Testis (tissue), 3 donors: ENCODE measurements around the gene CPTP. TPM values are rescaled to one million over a fixed set of nuclear protein-coding genes. Genes with fewer than 3 reads are reported as not detected.
"Not testable (repeated sequence)": the region's sequence is repeated elsewhere in the genome, so short reads cannot be mapped to it uniquely, and the experiment has no call there.

Experiments
- DNase-seq: peaks from one replicate; pipeline ENCODE4 v3.0.0-alpha.2; 2019
- H3K27ac ChIP-seq, 2 donors: fragments of 200-600 bp; sonication (generic); one replicate each; pipeline ENCODE4 v1.5.1; 2019
- H3K27me3 ChIP-seq: fragments of 200-600 bp; sonication (generic); one replicate; pipeline ENCODE4 v1.5.1; 2019
- H3K36me3 ChIP-seq: fragments of 200-600 bp; sonication (generic); one replicate; pipeline ENCODE4 v1.5.1; 2017; ENCODE audit warnings: low read depth; ENCODE audit errors: missing control alignments
- H3K4me1 ChIP-seq: fragments of 200-600 bp; sonication (generic); one replicate; pipeline ENCODE4 v1.5.1; 2019
- H3K4me3 ChIP-seq, 2 donors: fragments of 200-600 bp; sonication (generic); one replicate each; pipeline ENCODE4 v1.5.1; 2017 to 2019
- H3K9me3 ChIP-seq: fragments of 200-600 bp; sonication (generic); one replicate; pipeline ENCODE4 v1.5.1; 2017
- POLR2A ChIP-seq: fragments of 450-650 bp; IDR thresholded peaks from one replicate; pipeline ENCODE4 v1.6.1; 2017; ENCODE audit warnings: antibody characterized with exemption, mild to moderate bottlenecking, moderate library complexity
- WGBS, 2 donors: methylation state at CpG; one replicate each; pipeline ENCODE4 v1.1.5; 2018; 5-methylcytosine and 5-hydroxymethylcytosine counted together
- intact Hi-C: fragments of 100-400 bp; cut with DNase I; formaldehyde crosslinking; loops from one replicate; pipeline ENCODE4 v1.15.1; 2023; ENCODE audit warnings: low total_unique reads
- polyA plus RNA-seq: library from polyadenylated mRNA; stranded (reverse); fragments of 350-450 nt; fragmentation: Illumina TruSeq; extraction: RNeasy Lipid Tissue Mini Kit (QIAGEN cat#74804); gene quantifications from one replicate; pipeline ENCODE4 v1.2.3, GENCODE V29; 2014; ENCODE audit warnings: low read depth, low replicate concordance; ENCODE audit not compliant: insufficient read depth
- total RNA-seq, 2 donors: library from RNA; depleted of rRNA; stranded (reverse); fragments of >200 nt; gene quantifications; one replicate each; pipeline ENCODE4 v1.2.3, GENCODE V29; 2016
- TF ChIP-seq, protein P1 (sequence below), 3 experiments: fragments of 450-650 bp in 2 of 3; fragments of 200-600 bp in 1 of 3; sonication (generic) in 1 of 3; IDR thresholded peaks; one replicate each; pipeline ENCODE4 v1.5.1; 2016 to 2019; ENCODE audit warnings: antibody characterized with exemption in 3 of 3, mild to moderate bottlenecking in 2 of 3, moderate library complexity in 1 of 3

The CPTP gene
- total and polyA plus RNA-seq, 3 donors from 2014 or later, result 64.4 to 129 (median 82.3) TPM

DNA sequence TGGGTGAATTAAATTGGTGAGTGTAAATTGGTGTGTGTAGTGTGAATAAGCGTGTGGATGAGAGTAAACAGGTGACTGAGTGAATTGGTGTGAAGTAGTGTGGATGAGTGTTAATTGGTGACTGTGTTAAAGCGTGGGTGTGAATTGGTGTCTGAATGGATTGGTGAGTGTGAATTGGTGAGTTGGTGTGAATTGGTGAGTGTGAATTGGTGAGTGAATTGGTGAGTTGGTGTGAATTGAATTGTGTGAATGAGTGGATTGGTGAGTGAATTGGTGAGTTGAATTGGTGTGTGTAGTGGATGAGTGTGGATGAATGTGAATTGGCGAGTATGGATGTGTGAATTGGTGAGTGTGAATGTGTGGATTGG is 42.1 kb downstream of the CPTP start:
- H3K27me3 ChIP-seq, result no peaks in the 10 kb centered on the region
- H3K9me3 ChIP-seq, result no peaks in the 10 kb centered on the region
- no peak for TF ChIP-seq POLR2A
- TF ChIP-seq, protein P1, sequence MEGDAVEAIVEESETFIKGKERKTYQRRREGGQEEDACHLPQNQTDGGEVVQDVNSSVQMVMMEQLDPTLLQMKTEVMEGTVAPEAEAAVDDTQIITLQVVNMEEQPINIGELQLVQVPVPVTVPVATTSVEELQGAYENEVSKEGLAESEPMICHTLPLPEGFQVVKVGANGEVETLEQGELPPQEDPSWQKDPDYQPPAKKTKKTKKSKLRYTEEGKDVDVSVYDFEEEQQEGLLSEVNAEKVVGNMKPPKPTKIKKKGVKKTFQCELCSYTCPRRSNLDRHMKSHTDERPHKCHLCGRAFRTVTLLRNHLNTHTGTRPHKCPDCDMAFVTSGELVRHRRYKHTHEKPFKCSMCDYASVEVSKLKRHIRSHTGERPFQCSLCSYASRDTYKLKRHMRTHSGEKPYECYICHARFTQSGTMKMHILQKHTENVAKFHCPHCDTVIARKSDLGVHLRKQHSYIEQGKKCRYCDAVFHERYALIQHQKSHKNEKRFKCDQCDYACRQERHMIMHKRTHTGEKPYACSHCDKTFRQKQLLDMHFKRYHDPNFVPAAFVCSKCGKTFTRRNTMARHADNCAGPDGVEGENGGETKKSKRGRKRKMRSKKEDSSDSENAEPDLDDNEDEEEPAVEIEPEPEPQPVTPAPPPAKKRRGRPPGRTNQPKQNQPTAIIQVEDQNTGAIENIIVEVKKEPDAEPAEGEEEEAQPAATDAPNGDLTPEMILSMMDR (IDR thresholded peaks at IDR 0.05), result no peak
- intact Hi-C loops, result no loop called here
- H3K4me3 ChIP-seq, result no peak overlapping the region
- WGBS, 2 donors, result 80 to 90% methylated on average over 3 of the region's 3 CpGs
- DNase-seq, result no peak
- H3K27ac ChIP-seq, result no peak overlapping the region
- no peaks in the 10 kb centered on the region for H3K36me3 ChIP-seq
- peaks cover 11% of the 10 kb centered on the region for H3K4me1 ChIP-seq

DNA sequence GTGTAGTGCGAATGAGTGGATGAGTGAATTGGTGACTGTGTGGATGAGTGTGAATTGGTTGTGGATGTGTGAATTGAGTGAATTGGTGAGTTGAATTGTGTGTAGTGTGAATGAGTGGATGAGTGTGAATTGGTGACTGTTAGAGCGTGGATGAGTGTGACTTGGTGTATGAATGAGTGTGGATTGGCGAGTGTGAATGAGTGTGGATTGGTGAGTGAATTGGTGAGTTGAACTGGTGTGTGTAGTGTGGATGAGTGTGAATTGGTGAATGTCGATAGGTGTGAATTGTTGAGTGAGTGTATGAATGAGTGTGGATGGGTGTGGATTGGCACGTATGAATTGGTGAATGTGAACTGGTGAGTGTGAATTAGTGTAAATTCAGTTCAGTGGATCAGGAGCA is 42.7 kb downstream of the CPTP start:
- H3K27me3 ChIP-seq, result no peaks in the 10 kb centered on the region
- TF ChIP-seq, protein P1 (IDR thresholded peaks at IDR 0.05), result no peak
- no peak for TF ChIP-seq POLR2A
- H3K4me1 ChIP-seq, result peaks cover 11% of the 10 kb centered on the region
- no peaks in the 10 kb centered on the region for H3K36me3 ChIP-seq
- 78 to 81% methylated on average over 5 of the region's 5 CpGs for WGBS, 2 donors
- H3K27ac ChIP-seq, result no peak overlapping the region
- H3K9me3 ChIP-seq, result no peaks in the 10 kb centered on the region
- no peak overlapping the region for H3K4me3 ChIP-seq
- no peak for DNase-seq
- intact Hi-C loops, result no loop called here

DNA sequence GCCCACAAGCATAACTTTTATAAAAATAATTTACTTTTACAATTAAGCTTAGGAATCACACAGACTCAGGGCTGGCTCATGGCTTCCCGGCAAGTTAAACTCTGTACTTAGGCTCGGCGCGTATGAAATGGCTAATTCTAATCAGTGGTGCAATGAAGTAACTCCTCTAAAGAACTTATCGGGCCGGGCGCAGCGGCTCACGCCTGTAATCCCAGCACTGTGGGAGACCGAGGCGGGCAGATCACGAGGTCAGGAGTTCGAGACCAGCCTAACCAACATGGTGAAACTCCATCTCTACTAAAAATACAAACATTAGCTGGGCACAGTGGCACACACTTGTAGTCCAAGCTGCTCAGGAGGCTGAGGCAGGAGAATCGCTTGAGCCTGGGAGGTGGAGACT is 45.5 kb downstream of the CPTP start:
- H3K27ac ChIP-seq, DNase-seq, H3K4me3 ChIP-seq, intact Hi-C loops, H3K27me3 ChIP-seq, H3K36me3 ChIP-seq, H3K9me3 ChIP-seq: not testable (repeated sequence)
- 85 to 95% methylated on average over 14 of the region's 14 CpGs for WGBS, 2 donors
- H3K4me1 ChIP-seq, result peaks cover 23% of the 10 kb centered on the region

DNA sequence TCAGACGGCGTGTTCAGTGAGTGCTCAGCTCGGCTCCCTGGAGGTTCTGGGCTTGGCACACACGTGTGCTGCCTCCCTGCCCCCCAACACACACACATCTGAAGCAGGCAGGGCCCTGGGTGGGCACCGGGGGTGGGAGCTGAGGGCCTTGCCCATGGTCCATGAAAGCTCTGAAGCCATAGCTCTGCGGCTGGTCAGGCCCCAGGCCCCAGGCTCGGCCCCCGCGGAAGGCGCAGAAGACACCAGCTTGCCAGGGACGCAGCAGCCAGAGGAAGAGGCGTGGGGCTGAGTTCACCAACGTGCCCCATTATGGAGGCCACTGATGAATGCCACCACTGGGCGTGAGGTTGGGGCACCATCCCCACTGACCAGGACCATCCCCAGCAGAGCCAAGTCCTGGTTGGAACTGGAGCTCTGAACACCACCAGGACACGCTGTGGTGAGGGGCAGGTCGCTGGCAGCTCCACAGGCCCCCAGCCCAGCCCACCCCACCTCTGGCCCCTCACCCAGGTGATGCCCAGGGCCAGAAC is 46.2 kb downstream of the CPTP start:
- H3K4me1 ChIP-seq, result peaks cover 24% of the 10 kb centered on the region
- H3K36me3 ChIP-seq, result no peaks in the 10 kb centered on the region
- H3K27ac ChIP-seq, result no peak overlapping the region
- intact Hi-C loops, result no loop called here
- H3K4me3 ChIP-seq, result no peak overlapping the region
- TF ChIP-seq POLR2A, result no peak
- TF ChIP-seq, protein P1 (IDR thresholded peaks at IDR 0.05), result no peak
- H3K9me3 ChIP-seq, result no peaks in the 10 kb centered on the region
- WGBS, 2 donors, result 85 to 88% methylated on average over 9 to 16 of the region's 16 CpGs
- no peak for DNase-seq
- no peaks in the 10 kb centered on the region for H3K27me3 ChIP-seq

DNA sequence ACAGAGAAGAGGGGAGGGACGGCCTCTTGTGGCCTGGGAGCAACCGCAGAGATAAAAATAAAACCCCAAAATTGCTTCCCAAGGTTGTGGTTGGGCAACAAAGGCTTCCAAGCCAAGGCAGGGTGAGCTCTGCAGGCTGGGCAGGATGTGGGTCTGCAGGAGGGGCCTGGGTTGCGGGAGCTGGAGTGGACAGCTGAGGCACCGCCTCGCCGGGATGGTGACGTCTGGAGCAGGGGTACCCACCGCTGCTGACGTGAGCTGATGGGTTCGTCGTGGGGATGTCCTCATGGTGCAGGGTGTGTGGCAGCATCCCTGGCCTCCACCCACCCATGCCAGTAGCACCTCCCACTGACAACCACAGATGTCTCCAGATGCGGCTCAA is 46.8 kb downstream of the CPTP start:
- Histone ChIP-seq H3K36me3 (no peaks in the 10 kb centered on the region), H3K4me3 (no peak overlapping the region), H3K27me3 (no peaks in the 10 kb centered on the region), H3K4me1 (peaks cover 28% of the 10 kb centered on the region), H3K9me3 (no peaks in the 10 kb centered on the region), H3K27ac (no peak overlapping the region)
- WGBS, 2 donors, result 56 to 57% methylated on average over 8 to 12 of the region's 12 CpGs
- no peak for DNase-seq
- intact Hi-C loops, result no loop called here
- TF ChIP-seq POLR2A, result no peak
